LHCN-M2 (cell line): ENCODE results near the gene CAPSL. TPM values are rescaled to one million over a fixed set of nuclear protein-coding genes. Genes with fewer than 3 reads are reported as not detected.
A peak's percentile ranks its signal among the peaks of the same experiment; 100 is the strongest.
"Not testable (repeated sequence)": the region's sequence is repeated elsewhere in the genome, so short reads cannot be mapped to it uniquely, and the experiment has no call there.

Source experiments
- DNase-seq: peaks from one replicate; pipeline ENCODE4 v3.0.0-alpha.2; 2012; ENCODE audit warnings: low read depth
- polyA plus RNA-seq: library from polyadenylated mRNA; unstranded; fragments of >200 nt; gene quantifications from one replicate; pipeline ENCODE4 v1.2.1, GENCODE V29; 2012; ENCODE audit warnings: missing spikeins
- total RNA-seq: library from RNA; depleted of rRNA; stranded (reverse); fragments of >200 nt; gene quantifications from 2 replicates; pipeline ENCODE4 v1.2.3, GENCODE V29; 2014; rRNA removed

CAPSL gene
- total RNA-seq = 0.26 and 0.52 TPM in 2 replicates
- polyA plus RNA-seq = 1.3 TPM

GRCh38 chr5:35938568-35939227, at the start of gene CAPSL:
Gene CAPSL, minus strand, starts transcription at chr5:35938622. Its CDS starts 17,502 bp downstream, at chr5:35921120.
- DNase-seq = peak; percentile 47

- DNase-seq = no peak
These were observed 49.4 kb upstream of the CAPSL start for GRCh38 chr5:35987776-35988175.

- no peak for DNase-seq
These were observed 41.3 kb upstream of the CAPSL start for GRCh38 chr5:35979715-35980114.

GRCh38 chr5:35976859-35977258, 38.4 kb upstream of the CAPSL start:
- not testable (repeated sequence) for DNase-seq

GRCh38 chr5:35974570-35974969, 36.1 kb upstream of the CAPSL start:
- DNase-seq = no peak

GRCh38 chr5:35971878-35972210, 33.4 kb upstream of the CAPSL start:
- no peak for DNase-seq

GRCh38 chr5:35971186-35971877, 32.9 kb upstream of the CAPSL start:
- DNase-seq = peak; percentile 8

- peak; percentile 19 for DNase-seq
These were observed 25.0 kb upstream of the CAPSL start for GRCh38 chr5:35963381-35963843.

GRCh38 chr5:35960328-35960727, 21.9 kb upstream of the CAPSL start:
- no peak for DNase-seq

- peak; percentile 10 for DNase-seq
These were observed 18.0 kb upstream of the CAPSL start for GRCh38 chr5:35956429-35956828.

GRCh38 chr5:35954175-35954574, 15.8 kb upstream of the CAPSL start:
- no peak for DNase-seq

GRCh38 chr5:35947085-35947484, 8.7 kb upstream of the CAPSL start:
- no peak for DNase-seq

- DNase-seq = no peak
These were observed 1.2 kb upstream of the CAPSL start for GRCh38 chr5:35939639-35940038.

GRCh38 chr5:35926389-35927051, 11.9 kb downstream of the CAPSL start:
- DNase-seq = peak; percentile 51

- peak; percentile 68 for DNase-seq
These were observed 13.3 kb downstream of the CAPSL start for GRCh38 chr5:35924950-35925722.

GRCh38 chr5:35924122-35924949, 14.1 kb downstream of the CAPSL start:
- DNase-seq = peak; percentile 54

- DNase-seq = no peak
These were observed 16.0 kb downstream of the CAPSL start for GRCh38 chr5:35922468-35922867.

- DNase-seq = no peak
These were observed 16.5 kb downstream of the CAPSL start for GRCh38 chr5:35921930-35922329.

GRCh38 chr5:35920890-35921289, 17.5 kb downstream of the CAPSL start:
- DNase-seq = no peak

- DNase-seq = peak; percentile 66
These were observed 19.2 kb downstream of the CAPSL start for GRCh38 chr5:35919191-35919590.

- no peak for DNase-seq
These were observed 29.6 kb downstream of the CAPSL start for GRCh38 chr5:35908814-35909213.
